HG02852 (cell line): ENCODE data around the gene BCAS1.
A peak's percentile ranks its signal among the peaks of the same experiment; 100 is the strongest.

Experiments
- ATAC-seq: cut with Tn5 transposase; IDR thresholded peaks from one replicate; pipeline ENCODE4 v1.9.1; 2021; ENCODE audit warnings: mild to moderate bottlenecking, moderate library complexity; ENCODE audit not compliant: unreplicated experiment

Gene BCAS1

GRCh38 chr20:53914091-53914780 lies 156.2 kb downstream of the BCAS1 start:
- no peak for ATAC-seq

GRCh38 chr20:53911301-53911700 lies 159.1 kb downstream of the BCAS1 start:
- ATAC-seq: no peak

GRCh38 chr20:53910351-53911002 lies 159.9 kb downstream of the BCAS1 start:
- ATAC-seq: no peak

GRCh38 chr20:53907968-53908751 lies 162.2 kb downstream of the BCAS1 start:
- ATAC-seq: no peak

GRCh38 chr20:53905820-53906191 lies 164.6 kb downstream of the BCAS1 start:
- ATAC-seq: no peak

GRCh38 chr20:53905019-53905819 lies 165.2 kb downstream of the BCAS1 start:
- peak; percentile 38 for ATAC-seq

GRCh38 chr20:53904261-53904660 lies 166.1 kb downstream of the BCAS1 start:
- no peak for ATAC-seq

- no peak for ATAC-seq
These were observed 166.8 kb downstream of the BCAS1 start for GRCh38 chr20:53903652-53903987.

- ATAC-seq: no peak
These were observed 167.3 kb downstream of the BCAS1 start for GRCh38 chr20:53902968-53903651.

- no peak for ATAC-seq
These were observed 168.8 kb downstream of the BCAS1 start for GRCh38 chr20:53901497-53902096.

- ATAC-seq: no peak
These were observed 169.3 kb downstream of the BCAS1 start for GRCh38 chr20:53901064-53901463.

GRCh38 chr20:53900380-53900999 lies 169.9 kb downstream of the BCAS1 start:
- no peak for ATAC-seq

- peak; percentile 80 for ATAC-seq
These were observed 170.8 kb downstream of the BCAS1 start for GRCh38 chr20:53899351-53900167.

- no peak for ATAC-seq
These were observed 171.8 kb downstream of the BCAS1 start for GRCh38 chr20:53898556-53898931.

- ATAC-seq: no peak
These were observed 172.4 kb downstream of the BCAS1 start for GRCh38 chr20:53897884-53898555.

GRCh38 chr20:53896647-53897046 lies 173.7 kb downstream of the BCAS1 start:
- ATAC-seq: no peak

- no peak for ATAC-seq
These were observed 174.4 kb downstream of the BCAS1 start for GRCh38 chr20:53896041-53896440.

- no peak for ATAC-seq
These were observed 175.0 kb downstream of the BCAS1 start for GRCh38 chr20:53895385-53895755.
